ENCODE results near the gene SLC25A38.

The SLC25A38 gene

DNA sequence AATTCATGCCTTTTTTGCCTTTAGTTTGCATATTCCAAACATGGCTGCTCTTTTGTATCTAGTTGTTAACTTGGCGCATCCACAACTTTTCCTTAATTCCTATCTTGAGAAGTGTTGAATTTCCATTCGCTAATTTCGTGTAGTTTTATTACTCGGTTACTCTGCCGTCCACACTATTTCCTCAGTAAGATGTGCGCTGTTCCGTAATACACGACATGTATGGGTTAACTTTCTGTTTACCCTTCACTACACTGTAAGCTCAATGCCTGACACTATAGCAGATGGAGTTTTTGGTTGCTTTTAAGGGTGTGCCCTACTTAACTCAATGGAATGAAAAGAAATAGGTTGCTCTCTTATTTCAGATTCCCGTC, 24.1 kb downstream of the SLC25A38 start:
- TF ChIP-seq, protein P1, sequence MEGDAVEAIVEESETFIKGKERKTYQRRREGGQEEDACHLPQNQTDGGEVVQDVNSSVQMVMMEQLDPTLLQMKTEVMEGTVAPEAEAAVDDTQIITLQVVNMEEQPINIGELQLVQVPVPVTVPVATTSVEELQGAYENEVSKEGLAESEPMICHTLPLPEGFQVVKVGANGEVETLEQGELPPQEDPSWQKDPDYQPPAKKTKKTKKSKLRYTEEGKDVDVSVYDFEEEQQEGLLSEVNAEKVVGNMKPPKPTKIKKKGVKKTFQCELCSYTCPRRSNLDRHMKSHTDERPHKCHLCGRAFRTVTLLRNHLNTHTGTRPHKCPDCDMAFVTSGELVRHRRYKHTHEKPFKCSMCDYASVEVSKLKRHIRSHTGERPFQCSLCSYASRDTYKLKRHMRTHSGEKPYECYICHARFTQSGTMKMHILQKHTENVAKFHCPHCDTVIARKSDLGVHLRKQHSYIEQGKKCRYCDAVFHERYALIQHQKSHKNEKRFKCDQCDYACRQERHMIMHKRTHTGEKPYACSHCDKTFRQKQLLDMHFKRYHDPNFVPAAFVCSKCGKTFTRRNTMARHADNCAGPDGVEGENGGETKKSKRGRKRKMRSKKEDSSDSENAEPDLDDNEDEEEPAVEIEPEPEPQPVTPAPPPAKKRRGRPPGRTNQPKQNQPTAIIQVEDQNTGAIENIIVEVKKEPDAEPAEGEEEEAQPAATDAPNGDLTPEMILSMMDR (IDR thresholded peaks at IDR 0.05; ENCODE audit: insufficient read depth, missing control alignments): no peak
- DNase-seq (ENCODE audit: insufficient read length, low spot score) (no peak), FAIRE-seq (no peak)

DNA sequence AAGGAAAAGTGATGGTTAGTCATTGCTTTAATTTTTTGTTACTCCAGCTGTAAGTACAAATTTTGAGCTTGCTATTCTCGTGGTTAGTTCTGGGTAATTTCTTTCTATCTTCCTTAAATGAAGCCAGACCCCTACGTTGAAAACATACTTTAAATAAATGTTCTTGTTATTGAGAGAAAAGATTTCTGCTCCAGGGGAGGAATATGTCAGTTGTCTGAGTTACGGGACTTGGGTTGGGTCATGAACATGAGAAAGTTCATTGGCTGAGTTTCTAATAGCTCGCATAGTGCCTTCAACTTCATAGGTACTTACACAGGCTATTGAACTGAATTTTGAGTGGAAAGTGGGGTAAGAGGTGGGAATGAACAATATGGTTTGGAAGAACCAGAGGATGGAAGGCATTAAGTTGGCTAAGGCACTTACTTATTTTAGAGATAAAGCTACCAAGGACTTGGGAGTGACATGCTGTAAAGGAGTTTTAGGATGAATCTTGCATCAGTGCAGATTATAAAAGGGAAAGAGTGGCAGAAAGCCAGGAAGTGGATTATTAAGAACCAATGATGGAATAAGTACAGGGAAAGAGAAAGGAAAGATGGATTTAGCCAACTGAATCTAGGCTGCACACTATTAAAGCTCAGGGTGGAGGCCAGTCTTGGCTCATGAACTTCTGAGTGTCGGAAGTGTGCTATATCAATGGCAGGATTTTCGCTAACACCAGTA, 24.8 kb downstream of the SLC25A38 start:
- FAIRE-seq (no peak), DNase-seq (ENCODE audit: insufficient read length, low spot score) (no peak)
- TF ChIP-seq, protein P1 (IDR thresholded peaks at IDR 0.05; ENCODE audit: insufficient read depth, missing control alignments): no peak

DNA sequence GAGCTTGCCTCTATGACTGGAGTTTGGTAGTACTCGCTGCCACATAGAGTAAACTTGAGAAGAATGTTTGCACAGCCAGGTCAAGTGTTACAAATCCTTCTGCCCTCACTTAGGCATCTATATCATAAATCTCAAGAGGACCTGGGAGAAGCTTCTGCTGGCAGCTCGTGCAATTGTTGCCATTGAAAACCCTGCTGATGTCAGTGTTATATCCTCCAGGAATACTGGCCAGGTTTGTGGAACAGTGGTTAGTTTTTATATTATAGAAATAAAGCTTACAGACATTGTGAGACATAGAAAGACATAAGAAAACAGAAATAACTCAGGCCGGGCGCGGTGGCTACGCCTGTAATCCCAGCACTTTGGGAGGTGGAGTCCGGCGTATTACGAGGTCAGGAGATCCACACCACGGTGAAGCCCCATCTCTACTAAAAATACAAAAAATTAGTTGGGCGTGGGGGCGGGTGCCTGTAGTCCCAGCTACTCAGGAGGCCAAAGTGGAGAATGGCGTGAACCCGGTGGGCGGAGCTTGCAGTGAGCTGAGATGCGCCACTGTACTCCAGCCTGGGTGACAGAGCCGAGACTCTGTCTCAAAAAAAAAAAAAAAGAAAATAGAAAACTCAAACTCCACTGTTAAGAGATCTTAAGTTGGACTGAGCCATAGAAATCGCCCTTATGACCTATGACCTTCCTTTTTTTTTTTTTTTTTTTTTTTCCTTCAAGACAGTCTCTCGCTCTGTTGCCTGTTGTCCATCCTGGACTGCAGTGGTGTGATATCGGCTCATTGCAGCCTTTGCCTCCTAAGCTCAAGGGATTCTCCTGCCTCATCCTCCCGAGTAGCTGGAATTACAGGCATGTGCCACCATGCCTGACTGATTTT, 25.6 kb downstream of the SLC25A38 start:
- DNase-seq (ENCODE audit: insufficient read length, low spot score) (no peak), FAIRE-seq (no peak)
- TF ChIP-seq, protein P1 (IDR thresholded peaks at IDR 0.05; ENCODE audit: insufficient read depth, missing control alignments): no peak

DNA sequence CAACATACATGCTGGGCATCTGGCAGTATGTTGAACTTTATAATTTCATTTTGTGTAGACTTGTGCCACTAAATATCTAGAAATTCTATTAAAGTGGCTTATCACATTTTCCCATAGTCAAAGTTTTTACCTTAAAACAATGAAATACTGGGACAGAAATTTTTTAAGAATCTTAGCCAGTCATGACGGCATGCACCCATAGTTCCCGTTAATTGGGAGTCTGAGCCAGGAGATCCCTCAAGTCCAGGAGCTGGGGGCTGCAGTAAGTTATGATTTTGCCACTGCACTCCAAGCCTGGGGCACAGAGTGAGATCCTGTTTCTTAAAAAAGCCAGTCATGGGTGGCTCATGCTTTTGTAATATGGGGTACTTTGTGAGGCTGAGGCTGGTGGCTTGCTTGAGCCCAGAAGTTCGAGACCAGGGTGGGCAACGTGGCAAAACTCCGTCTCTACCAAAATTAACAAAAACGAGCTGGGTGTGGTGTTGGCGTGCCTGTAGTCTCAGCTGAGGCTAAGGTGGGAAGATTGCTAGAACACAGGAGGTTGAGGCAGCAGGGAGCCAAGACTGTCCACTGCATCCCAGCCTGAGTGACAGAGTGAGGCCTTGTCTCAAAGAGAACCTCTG, 26.5 kb downstream of the SLC25A38 start:
- TF ChIP-seq, protein P1 (IDR thresholded peaks at IDR 0.05; ENCODE audit: insufficient read depth, missing control alignments): no peak
- no peak for FAIRE-seq
- no peak for DNase-seq (ENCODE audit: insufficient read length, low spot score)

DNA sequence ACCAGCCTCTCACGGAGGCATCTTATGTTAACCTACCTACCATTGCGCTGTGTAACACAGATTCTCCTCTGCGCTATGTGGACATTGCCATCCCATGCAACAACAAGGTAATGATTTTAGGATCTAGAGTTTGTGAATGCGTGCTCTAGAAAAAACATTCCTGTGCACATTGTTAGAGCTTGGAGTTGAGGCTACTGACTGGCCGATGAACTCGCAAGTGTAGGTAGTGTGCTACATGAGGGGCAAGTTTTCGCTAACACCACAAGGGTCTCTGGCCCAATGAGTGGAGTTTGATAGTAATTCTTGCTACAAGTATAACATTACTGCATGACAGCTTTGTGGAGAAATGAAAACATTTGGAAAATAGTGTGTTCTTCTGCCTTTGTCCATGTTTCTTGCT, 27.7 kb downstream of the SLC25A38 start:
- DNase-seq (ENCODE audit: insufficient read length, low spot score) (no peak), FAIRE-seq (no peak)
- TF ChIP-seq, protein P1 (IDR thresholded peaks at IDR 0.05; ENCODE audit: insufficient read depth, missing control alignments): no peak

DNA sequence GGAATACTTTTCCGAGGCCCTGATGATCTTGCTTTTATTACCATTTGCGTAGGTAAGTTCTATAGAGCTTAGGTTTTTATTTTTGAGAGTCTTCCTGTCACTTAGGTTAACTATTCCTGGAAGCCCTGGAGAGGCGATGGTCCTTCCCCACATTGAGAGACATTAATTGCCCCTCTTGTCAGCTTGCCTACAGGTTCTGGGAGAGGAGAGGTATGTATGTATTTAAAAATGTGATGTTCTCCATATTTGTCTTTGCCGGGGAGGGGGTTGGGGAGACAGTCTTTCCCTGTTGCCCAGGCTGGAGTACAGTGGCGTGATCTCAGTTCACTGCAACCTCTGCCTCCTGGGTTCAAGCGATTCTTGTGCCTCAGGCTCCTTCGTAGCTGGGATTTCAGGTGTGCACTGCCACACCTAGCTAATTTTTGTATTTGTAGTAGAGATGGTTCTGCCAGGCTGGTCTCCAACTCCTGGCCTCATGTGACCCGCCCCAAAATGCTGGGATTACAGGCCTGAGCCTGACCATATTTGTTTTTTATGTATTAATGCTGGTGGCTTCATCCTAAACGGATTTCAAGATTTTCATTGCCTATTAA, 29.6 kb downstream of the SLC25A38 start:
- FAIRE-seq: no peak
- TF ChIP-seq, protein P1 (IDR thresholded peaks at IDR 0.05; ENCODE audit: insufficient read depth, missing control alignments): no peak
- no peak for DNase-seq (ENCODE audit: insufficient read length, low spot score)
